ENCODE results near the gene LRRC36. TPM values are rescaled to one million over a fixed set of nuclear protein-coding genes. Genes with fewer than 3 reads are reported as not detected.
"Not testable (repeated sequence)": the region's sequence is repeated elsewhere in the genome, so short reads cannot be mapped to it uniquely, and the experiment has no call there.

The LRRC36 gene
- total RNA-seq, 1 donor from 2014 or later, result 0.92 TPM

- DNase-seq (ENCODE audit: low read depth, low spot score), result no peak
Observed at GRCh38 chr16:67403976-67404555, 77.5 kb downstream of the LRRC36 start.

GRCh38 chr16:67404740-67405226 is 78.2 kb downstream of the LRRC36 start:
- DNase-seq (ENCODE audit: low read depth, low spot score), result no peak

DNA sequence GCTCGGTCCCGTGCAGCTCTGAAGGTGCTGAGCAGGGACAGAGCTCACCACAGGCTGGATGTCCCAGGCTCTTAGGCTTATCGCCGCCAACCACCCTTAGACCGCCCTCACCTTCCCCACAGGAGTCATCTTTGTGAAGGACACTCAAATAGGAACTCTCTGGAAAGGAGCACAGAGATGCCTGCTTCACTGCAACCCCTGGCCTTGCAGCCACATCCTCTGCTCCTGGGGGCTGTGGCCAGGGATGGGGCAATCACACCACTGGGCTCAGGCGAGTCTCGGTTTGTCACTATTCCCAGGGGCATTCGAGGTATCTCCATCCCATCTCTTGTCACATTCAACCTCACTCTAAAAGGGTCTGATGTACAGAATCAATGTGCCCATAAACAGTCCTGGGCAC is 78.7 kb downstream of the LRRC36 start:
- no peak for DNase-seq (ENCODE audit: low read depth, low spot score)

DNA sequence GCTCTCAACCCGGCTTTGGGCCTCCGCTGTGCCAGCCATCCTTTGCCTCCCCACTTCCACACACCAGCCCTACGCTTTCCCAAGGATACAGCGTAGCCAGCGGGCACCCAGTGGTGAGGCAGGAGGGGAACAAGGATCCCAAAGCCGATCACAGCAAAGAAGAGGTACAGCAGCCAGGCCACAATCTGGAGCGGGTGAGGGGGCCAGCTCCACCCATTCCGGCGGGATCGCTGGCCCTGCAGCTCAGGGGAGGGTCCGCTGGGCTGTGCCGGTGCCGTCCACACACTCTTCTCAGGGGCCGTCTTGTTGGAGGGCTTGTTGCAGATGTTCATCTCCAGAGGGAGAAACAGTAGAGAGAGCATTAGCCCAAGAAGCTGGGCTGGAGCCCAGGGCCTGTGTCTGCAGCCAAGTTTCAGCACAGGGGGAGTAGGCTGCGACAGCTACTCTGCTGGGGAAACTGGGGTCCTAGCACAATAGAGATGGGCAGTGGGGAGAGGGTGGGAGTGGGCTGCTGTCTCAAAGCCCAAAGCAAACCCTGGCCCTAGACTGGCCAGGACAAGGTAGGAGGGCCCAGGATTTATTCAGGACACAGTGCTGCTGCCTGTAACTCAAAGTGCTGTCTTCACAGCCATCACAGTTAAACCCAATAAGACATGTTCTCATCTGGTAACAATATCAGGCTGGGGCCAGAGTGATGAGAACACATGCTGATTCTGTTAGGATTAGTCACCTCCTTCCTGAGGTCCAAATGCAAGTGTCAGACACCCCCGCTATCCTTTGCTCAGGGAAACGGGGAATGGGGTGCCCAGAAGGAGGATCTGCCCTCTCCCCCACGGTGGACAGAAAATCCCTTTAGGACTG is 79.7 kb downstream of the LRRC36 start:
- no peak for DNase-seq (ENCODE audit: low read depth, low spot score)

- no peak for DNase-seq (ENCODE audit: low read depth, low spot score)
Observed at GRCh38 chr16:67407176-67407787, 80.7 kb downstream of the LRRC36 start.

GRCh38 chr16:67407788-67408452 is 81.3 kb downstream of the LRRC36 start:
- DNase-seq (ENCODE audit: low read depth, low spot score), result no peak

DNA sequence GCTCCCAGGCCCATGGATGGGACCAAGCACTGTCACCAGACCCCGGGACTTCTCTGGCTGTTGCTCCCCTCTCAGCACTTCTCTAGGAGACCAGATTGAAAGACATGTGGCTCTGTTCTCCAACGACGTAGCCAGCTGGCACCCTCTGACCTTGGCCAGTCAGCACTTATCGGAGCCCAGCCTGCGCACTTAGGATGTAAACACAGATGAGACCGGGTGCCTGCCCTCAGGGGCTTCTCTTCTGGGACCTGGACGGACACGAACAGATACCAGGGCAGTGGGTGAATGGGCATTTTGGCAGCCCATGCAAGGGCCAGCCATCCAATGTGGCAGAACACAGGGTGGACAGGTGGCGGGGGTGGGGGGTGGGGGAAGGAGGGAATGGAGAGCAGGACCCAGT is 83.0 kb downstream of the LRRC36 start:
- no peak for DNase-seq (ENCODE audit: low read depth, low spot score)

- no peak for DNase-seq (ENCODE audit: low read depth, low spot score)
Observed at GRCh38 chr16:67411339-67411738, 84.7 kb downstream of the LRRC36 start.

- DNase-seq (ENCODE audit: low read depth, low spot score), result no peak
Observed at GRCh38 chr16:67412294-67412693, 85.7 kb downstream of the LRRC36 start.

- DNase-seq (ENCODE audit: low read depth, low spot score), result no peak
Observed at GRCh38 chr16:67413978-67414911, 87.6 kb downstream of the LRRC36 start.

GRCh38 chr16:67415421-67415820 is 88.8 kb downstream of the LRRC36 start:
- DNase-seq (ENCODE audit: low read depth, low spot score), result not testable (repeated sequence)

- no peak for DNase-seq (ENCODE audit: low read depth, low spot score)
Observed at GRCh38 chr16:67415872-67416793, 89.5 kb downstream of the LRRC36 start, which contains the start of gene ZDHHC1. Gene ZDHHC1, minus strand, starts transcription at chr16:67416477. Its CDS starts 8,702 bp downstream, at chr16:67407775.

GRCh38 chr16:67417333-67418061 is 90.9 kb downstream of the LRRC36 start:
- no peak for DNase-seq (ENCODE audit: low read depth, low spot score)

GRCh38 chr16:67419502-67419901 is 92.9 kb downstream of the LRRC36 start:
- no peak for DNase-seq (ENCODE audit: low read depth, low spot score)

GRCh38 chr16:67419931-67420330 is 93.3 kb downstream of the LRRC36 start:
- no peak for DNase-seq (ENCODE audit: low read depth, low spot score)

- no peak for DNase-seq (ENCODE audit: low read depth, low spot score)
Observed at GRCh38 chr16:67421030-67421429, 94.4 kb downstream of the LRRC36 start.

DNA sequence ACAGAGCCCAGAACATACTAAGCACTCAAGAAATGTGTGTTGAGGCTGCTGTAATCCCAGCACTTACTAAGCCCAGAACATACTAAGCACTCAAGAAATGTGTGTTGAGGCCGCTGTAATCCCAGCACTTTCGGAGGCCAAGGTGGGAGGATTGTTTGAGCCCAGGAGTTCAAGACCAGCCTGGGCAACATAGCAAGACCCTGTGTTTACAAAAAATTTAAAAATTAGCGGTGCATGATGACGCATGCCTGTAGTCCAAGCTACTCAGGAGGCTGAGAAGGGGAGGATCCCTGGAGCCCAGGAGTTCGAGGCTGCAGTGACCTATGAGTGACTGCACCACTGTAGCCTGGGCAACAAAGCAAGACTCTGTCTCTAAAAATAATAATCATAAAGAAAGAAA is 96.4 kb downstream of the LRRC36 start:
- no peak for DNase-seq (ENCODE audit: low read depth, low spot score)

- DNase-seq (ENCODE audit: low read depth, low spot score), result no peak
Observed at GRCh38 chr16:67423611-67424260, 97.1 kb downstream of the LRRC36 start.
